HG02571 (cell line): Measurements from ENCODE around the gene MYO9A.

Source experiments
- ATAC-seq: cut with Tn5 transposase; IDR thresholded peaks from one replicate; pipeline ENCODE4 v1.9.1; 2021; ENCODE audit warnings: mild to moderate bottlenecking, moderate library complexity; ENCODE audit not compliant: unreplicated experiment

MYO9A gene

GRCh38 chr15:71791975-71792374 lies 326.0 kb downstream of the MYO9A start:
- no peak for ATAC-seq

- ATAC-seq, result no peak
Measured at GRCh38 chr15:71790081-71790480, 327.9 kb downstream of the MYO9A start.

GRCh38 chr15:71789616-71790015 lies 328.3 kb downstream of the MYO9A start:
- ATAC-seq, result no peak

- ATAC-seq, result no peak
Measured at GRCh38 chr15:71788646-71789579, 329.0 kb downstream of the MYO9A start.

GRCh38 chr15:71786673-71787072 lies 331.3 kb downstream of the MYO9A start:
- ATAC-seq, result no peak

- no peak for ATAC-seq
Measured at GRCh38 chr15:71785996-71786395, 332.0 kb downstream of the MYO9A start.

- ATAC-seq, result no peak
Measured at GRCh38 chr15:71784719-71785118, 333.2 kb downstream of the MYO9A start.

- ATAC-seq, result no peak
Measured at GRCh38 chr15:71782422-71783165, 335.4 kb downstream of the MYO9A start.

GRCh38 chr15:71781965-71782265 lies 336.0 kb downstream of the MYO9A start:
- ATAC-seq, result no peak

GRCh38 chr15:71781179-71781964 lies 336.6 kb downstream of the MYO9A start:
- ATAC-seq, result peak; percentile 64

- peak; percentile 52 for ATAC-seq
Measured at GRCh38 chr15:71780115-71780976, 337.6 kb downstream of the MYO9A start.

- no peak for ATAC-seq
Measured at GRCh38 chr15:71779073-71779797, 338.7 kb downstream of the MYO9A start.

GRCh38 chr15:71777216-71777943 lies 340.6 kb downstream of the MYO9A start:
- no peak for ATAC-seq

GRCh38 chr15:71776304-71776703 lies 341.6 kb downstream of the MYO9A start:
- no peak for ATAC-seq

GRCh38 chr15:71775856-71776255 lies 342.1 kb downstream of the MYO9A start:
- ATAC-seq, result no peak

GRCh38 chr15:71773206-71773859 lies 344.6 kb downstream of the MYO9A start:
- ATAC-seq, result no peak
